Keratinocyte (primary cell): ENCODE measurements around the gene IRAG1.

Experiments used
- CTCF ChIP-seq, 3 experiments: IDR thresholded peaks in 1 of 3; conservative IDR thresholded peaks in 1 of 3; optimal IDR thresholded peaks in 1 of 3; 2 replicates in 2 of 3; 3 replicates in 1 of 3; pipeline versions ENCODE3 to v1.5.1; 2011; ENCODE audit warnings: low read length in 3 of 3, mild to moderate bottlenecking in 3 of 3, moderate library complexity in 2 of 3, control low read depth in 1 of 3, inconsistent platforms in 1 of 3; ENCODE audit not compliant: insufficient read depth in 2 of 3; ENCODE audit errors: extremely low read depth in 1 of 3
- EZH2 ChIP-seq: IDR thresholded peaks from one replicate; pipeline ENCODE4 v1.6.1; 2012; ENCODE audit warnings: inconsistent platforms, mild to moderate bottlenecking, low read length, moderate library complexity

DNA sequence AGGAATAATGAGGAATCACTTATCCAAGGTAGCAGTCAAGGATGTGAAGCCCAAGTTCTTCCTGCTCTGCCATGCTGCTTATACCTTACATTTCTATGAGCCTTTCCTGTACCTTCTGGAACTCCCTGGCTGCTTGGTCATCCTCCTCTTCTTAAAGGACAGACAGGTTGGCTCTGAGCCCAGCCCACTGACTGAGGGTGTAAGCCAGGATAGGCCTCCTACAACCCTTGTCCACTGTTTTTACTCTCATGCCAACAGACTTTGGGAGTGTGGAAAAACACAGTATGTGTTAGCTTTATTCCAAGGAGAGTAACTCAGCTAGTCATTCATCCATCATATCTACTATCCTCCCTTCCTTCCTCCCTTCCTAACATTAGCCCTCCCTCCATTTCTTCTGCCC is 47.5 kb downstream of the IRAG1 start:
- TF ChIP-seq CTCF (optimal IDR thresholded peaks at IDR 0.05 in 1 of 3, IDR thresholded peaks at IDR 0.05 in 1 of 3, conservative IDR thresholded peaks at IDR 0.05 in 1 of 3; ENCODE audit: extremely low read depth in 1 of 3, insufficient read depth in 2 of 3, low read length in 3 of 3) (no peak), EZH2 (no peak)
